Liver (tissue), 9 donors: ENCODE data around the gene OR52I2. TPM values are rescaled to one million over a fixed set of nuclear protein-coding genes. Genes with fewer than 3 reads are reported as not detected.

ENCODE experiments used
- DNase-seq: peaks from one replicate; pipeline ENCODE4 v3.0.0-alpha.2; 2017; ENCODE audit warnings: low spot score
- H3K27ac ChIP-seq, 2 donors: one replicate each; pipeline ENCODE4 v1.7.0; 2013; ENCODE audit warnings: inconsistent platforms in 2 of 2, low read length in 2 of 2, control low read depth in 1 of 2, low read depth in 1 of 2, mild to moderate bottlenecking in 1 of 2
- H3K27me3 ChIP-seq, 4 donors: one replicate each; pipeline versions ENCODE4 v1.6.1 to v1.7.0; 2013; ENCODE audit warnings: low read length in 3 of 4, inconsistent platforms in 1 of 4, mild to moderate bottlenecking in 1 of 4, moderate library complexity in 1 of 4; ENCODE audit not compliant: control insufficient read depth in 4 of 4, insufficient read depth in 4 of 4
- H3K36me3 ChIP-seq, 4 donors: one replicate each; pipeline versions ENCODE4 v1.6.1 to v1.7.0; 2013; ENCODE audit warnings: low read length in 3 of 4, mild to moderate bottlenecking in 3 of 4, low read depth in 1 of 4, moderate library complexity in 1 of 4; ENCODE audit not compliant: control insufficient read depth in 4 of 4, insufficient read depth in 3 of 4
- H3K4me1 ChIP-seq, 4 donors: one replicate each; pipeline versions ENCODE4 v1.6.1 to v1.7.0; 2013; ENCODE audit warnings: low read length in 3 of 4, mild to moderate bottlenecking in 3 of 4, moderate library complexity in 1 of 4; ENCODE audit not compliant: control insufficient read depth in 4 of 4, insufficient read depth in 4 of 4
- H3K4me3 ChIP-seq, 3 donors: one replicate each; pipeline versions ENCODE4 v1.6.1 to v1.7.0; 2013; ENCODE audit warnings: low read length in 3 of 3, control low read depth in 1 of 3, low read depth in 1 of 3, mild to moderate bottlenecking in 1 of 3
- H3K9ac ChIP-seq, 2 donors: one replicate each; pipeline ENCODE4 v1.7.0; 2013; ENCODE audit warnings: low read length in 2 of 2, mild to moderate bottlenecking in 2 of 2, moderate library complexity in 2 of 2, control low read depth in 1 of 2, low read depth in 1 of 2
- H3K9me3 ChIP-seq, 4 donors: one replicate each; pipeline versions ENCODE4 v1.6.1 to v1.7.0; 2013; ENCODE audit warnings: low read length in 3 of 4; ENCODE audit not compliant: control insufficient read depth in 4 of 4
- EGR1 ChIP-seq, 2 donors: IDR thresholded peaks; 2 replicates each; pipeline ENCODE4 v1.6.1; 2016 to 2018; ENCODE audit warnings: antibody characterized with exemption in 2 of 2, low read depth in 2 of 2
- FOXA1 ChIP-seq: IDR thresholded peaks from 2 replicates; pipeline ENCODE4 v1.6.1; 2016; ENCODE audit warnings: antibody characterized with exemption
- FOXA2 ChIP-seq: IDR thresholded peaks from 2 replicates; pipeline ENCODE4 v1.6.1; 2016; ENCODE audit warnings: antibody characterized with exemption
- GABPA ChIP-seq, 2 donors: IDR thresholded peaks in 1 of 2; conservative IDR thresholded peaks in 1 of 2; 2 replicates each; pipeline ENCODE4 v1.6.1; 2016; ENCODE audit warnings: antibody characterized with exemption in 2 of 2, mild to moderate bottlenecking in 1 of 2, moderate library complexity in 1 of 2
- HNF4A ChIP-seq, 2 donors: conservative IDR thresholded peaks; 2 replicates each; pipeline ENCODE4 v1.6.1; 2016; ENCODE audit warnings: antibody characterized with exemption in 2 of 2, mild to moderate bottlenecking in 2 of 2
- HNF4G ChIP-seq: IDR thresholded peaks from 2 replicates; pipeline ENCODE4 v1.6.1; 2016; ENCODE audit warnings: antibody characterized with exemption
- JUND ChIP-seq, 2 donors: IDR thresholded peaks; 2 replicates each; pipeline ENCODE4 v1.6.1; 2016; ENCODE audit warnings: antibody characterized with exemption in 2 of 2
- NR2F2 ChIP-seq: IDR thresholded peaks from 2 replicates; pipeline ENCODE4 v1.6.1; 2016; ENCODE audit warnings: antibody characterized with exemption
- RAD21 ChIP-seq, 2 donors: IDR thresholded peaks; 2 replicates each; pipeline ENCODE4 v1.6.1; 2016; ENCODE audit warnings: antibody characterized with exemption in 2 of 2, mild to moderate bottlenecking in 2 of 2
- RXRA ChIP-seq, 2 donors: IDR thresholded peaks; 2 replicates each; pipeline ENCODE4 v1.6.1; 2017 to 2018; ENCODE audit warnings: antibody characterized with exemption in 2 of 2, mild to moderate bottlenecking in 1 of 2
- SP1 ChIP-seq: IDR thresholded peaks from 2 replicates; pipeline ENCODE4 v1.6.1; 2018; ENCODE audit warnings: antibody characterized with exemption, mild to moderate bottlenecking
- TAF1 ChIP-seq: conservative IDR thresholded peaks from 2 replicates; pipeline ENCODE4 v1.6.1; 2016; ENCODE audit warnings: antibody characterized with exemption, mild to moderate bottlenecking
- YY1 ChIP-seq: IDR thresholded peaks from 2 replicates; pipeline ENCODE4 v1.6.1; 2016; ENCODE audit warnings: antibody characterized with exemption, mild to moderate bottlenecking
- WGBS: extraction: QIAGEN DNeasy Blood & Tissue Kit; methylation state at CpG from one replicate; pipeline ENCODE4 v1.1.7; 2013; 5-methylcytosine and 5-hydroxymethylcytosine counted together
- polyA plus RNA-seq, 2 donors: library from polyadenylated mRNA; stranded (reverse) in 1 of 2; unstranded in 1 of 2; fragments of 200-250 nt in 1 of 2; fragments of >200 nt in 1 of 2; fragmentation: Nextera tagmentation in 1 of 2; extraction: Ambion mirVana in 1 of 2; gene quantifications; one replicate each; pipeline versions ENCODE4 v1.2.1 to v1.2.3, GENCODE V29; 2013 to 2015
- total RNA-seq, 2 donors: library from RNA; depleted of rRNA; stranded (reverse); fragments of >200 nt; gene quantifications; one replicate each; pipeline ENCODE4 v1.2.3, GENCODE V29; 2014
- TF ChIP-seq, protein P1 (sequence below): fragments of 150-350 bp; IDR thresholded peaks from 2 replicates; pipeline ENCODE4 v1.5.1; 2017; ENCODE audit warnings: improper control_type of control experiment, low read depth, low read length; ENCODE audit not compliant: missing input control
- TF ChIP-seq, protein P2 (sequence below): IDR thresholded peaks from 2 replicates; pipeline ENCODE4 v1.6.1; 2016; ENCODE audit warnings: antibody characterized with exemption
- TF ChIP-seq, protein P3 (sequence below): IDR thresholded peaks from 2 replicates; pipeline ENCODE4 v1.6.1; 2016; ENCODE audit warnings: antibody characterized with exemption, mild to moderate bottlenecking
- TF ChIP-seq, protein P4 (sequence below): IDR thresholded peaks from 2 replicates; pipeline ENCODE4 v1.6.1; 2016; ENCODE audit warnings: antibody characterized with exemption
- TF ChIP-seq, protein P5 (sequence below): IDR thresholded peaks from 2 replicates; pipeline ENCODE4 v1.6.1; 2016; ENCODE audit warnings: antibody characterized with exemption
- donor health status: healthy.
- donor health status: healthy.
- donor health status: healthy.
- donor health status: healthy.
- donor health status: healthy.

The OR52I2 gene
- total and polyA plus RNA-seq, 4 donors, result under 0.01 TPM; not detected in 3

DNA sequence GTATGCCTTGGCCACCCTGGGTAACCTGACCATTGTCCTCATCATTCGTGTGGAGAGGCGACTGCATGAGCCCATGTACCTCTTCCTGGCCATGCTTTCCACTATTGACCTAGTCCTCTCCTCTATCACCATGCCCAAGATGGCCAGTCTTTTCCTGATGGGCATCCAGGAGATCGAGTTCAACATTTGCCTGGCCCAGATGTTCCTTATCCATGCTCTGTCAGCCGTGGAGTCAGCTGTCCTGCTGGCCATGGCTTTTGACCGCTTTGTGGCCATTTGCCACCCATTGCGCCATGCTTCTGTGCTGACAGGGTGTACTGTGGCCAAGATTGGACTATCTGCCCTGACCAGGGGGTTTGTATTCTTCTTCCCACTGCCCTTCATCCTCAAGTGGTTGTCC lies 58.4 kb downstream of the OR52I2 start:
- Histone ChIP-seq H3K9me3 (no peaks in the 10 kb centered on the region), H3K36me3 (no peaks in the 10 kb centered on the region), H3K4me1 (peaks cover 0 to 3% (median 2%) of the 10 kb centered on the region in 4 donors), H3K27ac (no peak overlapping the region), H3K27me3 (peaks cover 0 to 10% (median 0%) of the 10 kb centered on the region in 4 donors), H3K4me3 (no peak overlapping the region), H3K9ac (no peak overlapping the region)
- TF ChIP-seq FOXA2 (no peak), EGR1 (IDR thresholded peaks at IDR 0.05; ENCODE audit: low read depth in 2 of 2) (no peak), SP1 (no peak), GABPA (IDR thresholded peaks at IDR 0.05 in 1 of 2, conservative IDR thresholded peaks at IDR 0.05 in 1 of 2) (no peak), JUND (IDR thresholded peaks at IDR 0.05) (no peak), FOXA1 (no peak), HNF4G (no peak), NR2F2 (no peak)
- TF ChIP-seq, protein P1, sequence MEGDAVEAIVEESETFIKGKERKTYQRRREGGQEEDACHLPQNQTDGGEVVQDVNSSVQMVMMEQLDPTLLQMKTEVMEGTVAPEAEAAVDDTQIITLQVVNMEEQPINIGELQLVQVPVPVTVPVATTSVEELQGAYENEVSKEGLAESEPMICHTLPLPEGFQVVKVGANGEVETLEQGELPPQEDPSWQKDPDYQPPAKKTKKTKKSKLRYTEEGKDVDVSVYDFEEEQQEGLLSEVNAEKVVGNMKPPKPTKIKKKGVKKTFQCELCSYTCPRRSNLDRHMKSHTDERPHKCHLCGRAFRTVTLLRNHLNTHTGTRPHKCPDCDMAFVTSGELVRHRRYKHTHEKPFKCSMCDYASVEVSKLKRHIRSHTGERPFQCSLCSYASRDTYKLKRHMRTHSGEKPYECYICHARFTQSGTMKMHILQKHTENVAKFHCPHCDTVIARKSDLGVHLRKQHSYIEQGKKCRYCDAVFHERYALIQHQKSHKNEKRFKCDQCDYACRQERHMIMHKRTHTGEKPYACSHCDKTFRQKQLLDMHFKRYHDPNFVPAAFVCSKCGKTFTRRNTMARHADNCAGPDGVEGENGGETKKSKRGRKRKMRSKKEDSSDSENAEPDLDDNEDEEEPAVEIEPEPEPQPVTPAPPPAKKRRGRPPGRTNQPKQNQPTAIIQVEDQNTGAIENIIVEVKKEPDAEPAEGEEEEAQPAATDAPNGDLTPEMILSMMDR, result no peak
- TF ChIP-seq, protein P2, sequence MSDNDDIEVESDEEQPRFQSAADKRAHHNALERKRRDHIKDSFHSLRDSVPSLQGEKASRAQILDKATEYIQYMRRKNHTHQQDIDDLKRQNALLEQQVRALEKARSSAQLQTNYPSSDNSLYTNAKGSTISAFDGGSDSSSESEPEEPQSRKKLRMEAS, result no peak
- DNase-seq, result no peak
- 86% methylated on average over 6 of the region's 6 CpGs for WGBS

DNA sequence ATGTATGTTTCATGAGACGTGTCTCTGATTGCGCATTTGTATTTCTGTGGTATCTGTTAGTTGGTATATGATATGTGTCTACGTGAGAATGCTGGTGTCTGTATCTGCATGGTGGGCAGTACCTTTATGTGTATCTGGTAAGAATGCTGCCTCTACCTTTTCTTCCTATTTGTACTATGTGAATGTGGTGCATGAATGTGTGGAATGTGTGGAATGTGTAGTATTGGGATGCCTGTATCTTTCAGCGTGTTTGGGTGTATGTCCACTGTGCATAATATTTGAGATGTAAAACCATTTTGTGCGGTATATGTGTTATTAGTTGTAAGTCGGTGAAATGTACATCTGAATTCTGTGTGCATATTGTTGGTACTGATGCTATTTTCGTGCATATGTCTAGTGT lies 60.0 kb downstream of the OR52I2 start:
- no peak for DNase-seq
- no peaks in the 10 kb centered on the region for H3K36me3 ChIP-seq
- H3K27me3 ChIP-seq, result peaks cover 0 to 6% (median 0%) of the 10 kb centered on the region in 4 donors
- no peak overlapping the region for H3K9ac ChIP-seq
- H3K4me3 ChIP-seq, result no peak overlapping the region
- TF ChIP-seq RAD21 (IDR thresholded peaks at IDR 0.05) (no peak), TAF1 (no peak), HNF4G (no peak), SP1 (no peak), FOXA1 (no peak), HNF4A (conservative IDR thresholded peaks at IDR 0.05) (no peak), NR2F2 (no peak), FOXA2 (no peak), RXRA (IDR thresholded peaks at IDR 0.05) (no peak), EGR1 (IDR thresholded peaks at IDR 0.05; ENCODE audit: low read depth in 2 of 2) (no peak), GABPA (IDR thresholded peaks at IDR 0.05 in 1 of 2, conservative IDR thresholded peaks at IDR 0.05 in 1 of 2) (no peak), YY1 (no peak), JUND (IDR thresholded peaks at IDR 0.05) (no peak)
- TF ChIP-seq, protein P1, result no peak
- TF ChIP-seq, protein P3, sequence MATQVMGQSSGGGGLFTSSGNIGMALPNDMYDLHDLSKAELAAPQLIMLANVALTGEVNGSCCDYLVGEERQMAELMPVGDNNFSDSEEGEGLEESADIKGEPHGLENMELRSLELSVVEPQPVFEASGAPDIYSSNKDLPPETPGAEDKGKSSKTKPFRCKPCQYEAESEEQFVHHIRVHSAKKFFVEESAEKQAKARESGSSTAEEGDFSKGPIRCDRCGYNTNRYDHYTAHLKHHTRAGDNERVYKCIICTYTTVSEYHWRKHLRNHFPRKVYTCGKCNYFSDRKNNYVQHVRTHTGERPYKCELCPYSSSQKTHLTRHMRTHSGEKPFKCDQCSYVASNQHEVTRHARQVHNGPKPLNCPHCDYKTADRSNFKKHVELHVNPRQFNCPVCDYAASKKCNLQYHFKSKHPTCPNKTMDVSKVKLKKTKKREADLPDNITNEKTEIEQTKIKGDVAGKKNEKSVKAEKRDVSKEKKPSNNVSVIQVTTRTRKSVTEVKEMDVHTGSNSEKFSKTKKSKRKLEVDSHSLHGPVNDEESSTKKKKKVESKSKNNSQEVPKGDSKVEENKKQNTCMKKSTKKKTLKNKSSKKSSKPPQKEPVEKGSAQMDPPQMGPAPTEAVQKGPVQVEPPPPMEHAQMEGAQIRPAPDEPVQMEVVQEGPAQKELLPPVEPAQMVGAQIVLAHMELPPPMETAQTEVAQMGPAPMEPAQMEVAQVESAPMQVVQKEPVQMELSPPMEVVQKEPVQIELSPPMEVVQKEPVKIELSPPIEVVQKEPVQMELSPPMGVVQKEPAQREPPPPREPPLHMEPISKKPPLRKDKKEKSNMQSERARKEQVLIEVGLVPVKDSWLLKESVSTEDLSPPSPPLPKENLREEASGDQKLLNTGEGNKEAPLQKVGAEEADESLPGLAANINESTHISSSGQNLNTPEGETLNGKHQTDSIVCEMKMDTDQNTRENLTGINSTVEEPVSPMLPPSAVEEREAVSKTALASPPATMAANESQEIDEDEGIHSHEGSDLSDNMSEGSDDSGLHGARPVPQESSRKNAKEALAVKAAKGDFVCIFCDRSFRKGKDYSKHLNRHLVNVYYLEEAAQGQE, result no peak
- TF ChIP-seq, protein P4, sequence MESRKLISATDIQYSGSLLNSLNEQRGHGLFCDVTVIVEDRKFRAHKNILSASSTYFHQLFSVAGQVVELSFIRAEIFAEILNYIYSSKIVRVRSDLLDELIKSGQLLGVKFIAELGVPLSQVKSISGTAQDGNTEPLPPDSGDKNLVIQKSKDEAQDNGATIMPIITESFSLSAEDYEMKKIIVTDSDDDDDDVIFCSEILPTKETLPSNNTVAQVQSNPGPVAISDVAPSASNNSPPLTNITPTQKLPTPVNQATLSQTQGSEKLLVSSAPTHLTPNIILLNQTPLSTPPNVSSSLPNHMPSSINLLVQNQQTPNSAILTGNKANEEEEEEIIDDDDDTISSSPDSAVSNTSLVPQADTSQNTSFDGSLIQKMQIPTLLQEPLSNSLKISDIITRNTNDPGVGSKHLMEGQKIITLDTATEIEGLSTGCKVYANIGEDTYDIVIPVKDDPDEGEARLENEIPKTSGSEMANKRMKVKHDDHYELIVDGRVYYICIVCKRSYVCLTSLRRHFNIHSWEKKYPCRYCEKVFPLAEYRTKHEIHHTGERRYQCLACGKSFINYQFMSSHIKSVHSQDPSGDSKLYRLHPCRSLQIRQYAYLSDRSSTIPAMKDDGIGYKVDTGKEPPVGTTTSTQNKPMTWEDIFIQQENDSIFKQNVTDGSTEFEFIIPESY, result no peak
- TF ChIP-seq, protein P5, sequence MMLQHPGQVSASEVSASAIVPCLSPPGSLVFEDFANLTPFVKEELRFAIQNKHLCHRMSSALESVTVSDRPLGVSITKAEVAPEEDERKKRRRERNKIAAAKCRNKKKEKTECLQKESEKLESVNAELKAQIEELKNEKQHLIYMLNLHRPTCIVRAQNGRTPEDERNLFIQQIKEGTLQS, result no peak
- TF ChIP-seq, protein P2, result no peak
- WGBS, result 80% methylated on average over 7 of the region's 7 CpGs
- peaks cover 0 to 3% (median 2%) of the 10 kb centered on the region in 4 donors for H3K4me1 ChIP-seq
- no peak overlapping the region for H3K27ac ChIP-seq
- no peaks in the 10 kb centered on the region for H3K9me3 ChIP-seq
